Activated CD4-positive, alpha-beta T cell treated with anti-CD3 and anti-CD28 coated beads, Interleukin-2, amount 10 ng/mL, durations not matched to agents 7 days and 5 days (primary cell): ENCODE data around the gene PRKD1. TPM values are rescaled to one million over a fixed set of nuclear protein-coding genes. Genes with fewer than 3 reads are reported as not detected.
A peak's percentile ranks its signal among the peaks of the same experiment; 100 is the strongest.

Experiments
- CTCF ChIA-PET: fragments of 350-600 bp; sonication (Branson Sonifier 250); formaldehyde crosslinking; loops from one replicate; lab custom pipeline; 2021; ENCODE audit warnings: antibody characterized with exemption; lab: Charles Lee
- POLR2A ChIA-PET: fragments of 350-600 bp; sonication (Branson Sonifier 250); formaldehyde crosslinking; loops from one replicate; lab custom pipeline; 2021; ENCODE audit warnings: antibody characterized with exemption; lab: Charles Lee
- DNase-seq: peaks from one replicate; pipeline ENCODE4 v3.0.0-alpha.2; 2020
- H3K27ac Mint-ChIP-seq: one replicate; pipeline ENCODE4 v1.8.0; 2021; ENCODE audit warnings: mild to moderate bottlenecking, moderate library complexity, mixed read lengths
- H3K27me3 Mint-ChIP-seq: one replicate; pipeline ENCODE4 v1.8.0; 2021; ENCODE audit warnings: mixed read lengths
- H3K36me3 Mint-ChIP-seq: one replicate; pipeline ENCODE4 v1.8.0; 2021; ENCODE audit warnings: low read depth, mixed read lengths
- H3K4me1 Mint-ChIP-seq: one replicate; pipeline ENCODE4 v1.8.0; 2021; ENCODE audit warnings: mixed read lengths
- H3K4me3 Mint-ChIP-seq: one replicate; pipeline ENCODE4 v1.8.0; 2021; ENCODE audit warnings: mild to moderate bottlenecking, moderate library complexity, mixed read lengths
- H3K9me3 Mint-ChIP-seq: one replicate; pipeline ENCODE4 v1.8.0; 2021; ENCODE audit warnings: mixed read lengths
- total RNA-seq, 2 experiments: library from RNA; stranded (reverse); gene quantifications; one replicate each; pipeline ENCODE4 v1.2.3, GENCODE V29; 2021

The PRKD1 gene
- not detected for total RNA-seq

DNA sequence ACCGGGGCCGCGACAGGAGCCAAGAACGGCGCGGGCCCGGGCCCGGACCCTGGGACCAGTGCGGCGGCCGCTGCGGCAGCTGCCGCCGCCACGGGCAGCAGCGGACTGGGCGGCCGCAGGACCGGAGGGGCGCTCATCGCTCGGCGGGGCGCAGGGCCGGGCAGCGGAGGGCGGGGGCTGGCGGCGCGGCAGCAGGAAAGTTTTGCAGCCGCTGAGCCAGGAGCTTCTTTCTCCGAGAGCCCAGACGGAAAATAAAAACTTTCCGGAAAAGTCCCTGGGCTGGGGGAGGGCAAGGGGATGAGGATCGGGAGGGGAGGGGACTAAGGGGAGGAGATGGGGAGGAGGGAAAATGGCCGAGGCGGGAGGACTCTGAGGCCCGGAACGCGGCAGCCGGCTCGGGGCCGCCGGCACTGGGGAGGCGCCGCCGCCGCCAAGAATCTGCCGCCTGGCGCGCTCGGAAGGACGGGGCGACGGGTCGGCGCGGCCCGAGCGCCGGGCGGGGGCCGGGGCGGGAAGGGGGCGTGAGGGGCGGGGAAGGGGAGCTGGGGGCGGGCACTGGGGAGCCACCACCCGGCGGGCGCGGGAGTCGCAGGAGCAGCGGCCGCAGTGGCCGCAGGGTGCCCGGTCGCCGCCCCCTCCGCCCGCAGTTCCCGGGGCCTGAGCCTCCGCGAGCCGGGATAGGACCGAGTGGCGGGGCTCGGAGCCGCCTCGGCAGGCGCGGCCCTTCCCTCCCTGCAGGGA is at the start of gene PRKD1:
Gene PRKD1, minus strand, starts transcription at position 472 of the 741 bp plus-strand sequence.
- Mint-ChIP-seq H3K27me3 (peaks cover 28% of the 10 kb centered on the region), H3K4me3 (peak within 1 kb of the TSS; percentile 9)

DNA sequence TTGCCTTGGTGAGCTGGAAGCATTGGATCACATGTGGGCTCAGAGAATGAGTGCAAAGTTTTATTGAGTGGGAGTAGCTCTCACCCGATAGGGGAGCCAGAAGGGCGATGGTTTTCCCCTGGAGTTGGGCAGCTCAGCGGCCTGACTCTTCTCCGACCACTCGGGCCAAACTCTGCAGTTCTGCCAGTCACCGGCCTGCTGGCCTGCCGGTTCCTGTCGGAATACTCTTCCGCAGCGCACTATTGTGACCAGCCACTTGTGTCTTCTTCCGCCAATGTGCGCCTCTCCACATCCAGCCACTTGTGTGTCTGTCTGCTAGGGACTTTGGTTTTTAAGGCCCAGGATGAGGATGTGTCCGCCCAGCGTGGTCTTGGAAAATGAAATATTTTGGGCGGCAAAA is 43.5 kb upstream of the PRKD1 start:
- ChIA-PET CTCF (no interaction called here), POLR2A (no interaction called here)
- Mint-ChIP-seq H3K36me3 (no peaks in the 10 kb centered on the region), H3K27ac (no peak overlapping the region), H3K4me3 (no peak overlapping the region), H3K27me3 (no peaks in the 10 kb centered on the region), H3K4me1 (no peaks in the 10 kb centered on the region), H3K9me3 (peaks cover 8% of the 10 kb centered on the region)
- no peak for DNase-seq

More for the DNA sequence above, at the start of gene PRKD1:
- peaks cover 5% of the 10 kb centered on the region for H3K4me1 Mint-ChIP-seq
- CTCF ChIA-PET, result no interaction called here
- H3K9me3 Mint-ChIP-seq, result no peaks in the 10 kb centered on the region
- no peaks in the 10 kb centered on the region for H3K36me3 Mint-ChIP-seq
- no peak for DNase-seq
- H3K27ac Mint-ChIP-seq, result peak within 1 kb of the TSS; percentile 25
- POLR2A ChIA-PET, result no interaction called here

GRCh38 chr14:29955087-29955486 is 27.4 kb upstream of the PRKD1 start:
- ChIA-PET CTCF (no interaction called here), POLR2A (no interaction called here)
- no peak overlapping the region for H3K27ac Mint-ChIP-seq
- H3K27me3 Mint-ChIP-seq, result no peaks in the 10 kb centered on the region
- no peak for DNase-seq
- H3K9me3 Mint-ChIP-seq, result peaks cover 4% of the 10 kb centered on the region
- H3K4me1 Mint-ChIP-seq, result no peaks in the 10 kb centered on the region
- H3K4me3 Mint-ChIP-seq, result no peak overlapping the region
- no peaks in the 10 kb centered on the region for H3K36me3 Mint-ChIP-seq

DNA sequence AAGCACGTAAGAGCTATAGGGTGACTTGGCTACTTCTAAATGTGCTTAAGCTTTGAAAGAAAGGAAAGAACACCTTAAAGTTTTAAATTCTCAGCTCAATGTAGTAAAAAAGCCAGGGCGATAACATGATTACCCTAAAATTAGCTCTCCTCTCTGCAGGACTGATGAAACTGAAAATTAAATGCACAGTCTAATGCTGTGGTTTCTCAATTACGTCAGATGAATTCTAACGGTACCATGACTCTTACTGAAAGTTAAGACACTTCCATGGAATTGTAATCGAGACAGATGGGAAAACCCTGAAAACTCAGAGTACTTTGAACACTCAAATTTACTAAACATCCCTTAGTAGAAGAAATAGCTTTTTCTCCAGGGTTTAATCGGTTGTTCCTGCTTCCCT is 25.9 kb upstream of the PRKD1 start:
- Mint-ChIP-seq H3K4me3 (no peak overlapping the region), H3K4me1 (no peaks in the 10 kb centered on the region), H3K36me3 (no peaks in the 10 kb centered on the region), H3K27me3 (no peaks in the 10 kb centered on the region), H3K27ac (no peak overlapping the region), H3K9me3 (peaks cover 4% of the 10 kb centered on the region)
- DNase-seq, result no peak
- CTCF ChIA-PET, result no interaction called here
- POLR2A ChIA-PET, result no interaction called here

DNA sequence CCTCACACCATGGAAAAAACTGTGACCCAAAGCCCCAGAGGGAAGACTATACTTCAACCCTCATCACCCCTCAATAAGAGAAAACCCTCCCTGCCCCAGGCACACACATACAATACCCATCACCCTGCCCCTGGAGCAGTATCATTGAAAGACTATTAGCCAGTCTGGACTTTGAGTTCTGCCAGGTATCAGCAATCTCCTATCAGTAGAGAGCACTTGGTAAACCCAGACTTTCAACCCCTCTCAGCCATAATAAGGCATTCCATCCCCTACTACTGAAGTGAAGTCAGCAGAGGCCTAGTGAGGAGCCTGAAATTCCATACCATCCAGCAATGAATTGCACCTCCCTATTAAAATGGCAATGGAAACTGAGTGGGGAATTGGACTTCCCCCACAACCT is 16.4 kb upstream of the PRKD1 start:
- ChIA-PET POLR2A (no interaction called here), CTCF (no interaction called here)
- H3K27me3 Mint-ChIP-seq, result no peaks in the 10 kb centered on the region
- no peak overlapping the region for H3K27ac Mint-ChIP-seq
- H3K4me1 Mint-ChIP-seq, result no peaks in the 10 kb centered on the region
- H3K4me3 Mint-ChIP-seq, result no peak overlapping the region
- H3K9me3 Mint-ChIP-seq, result peaks cover 18% of the 10 kb centered on the region
- no peak for DNase-seq
- H3K36me3 Mint-ChIP-seq, result no peaks in the 10 kb centered on the region

DNA sequence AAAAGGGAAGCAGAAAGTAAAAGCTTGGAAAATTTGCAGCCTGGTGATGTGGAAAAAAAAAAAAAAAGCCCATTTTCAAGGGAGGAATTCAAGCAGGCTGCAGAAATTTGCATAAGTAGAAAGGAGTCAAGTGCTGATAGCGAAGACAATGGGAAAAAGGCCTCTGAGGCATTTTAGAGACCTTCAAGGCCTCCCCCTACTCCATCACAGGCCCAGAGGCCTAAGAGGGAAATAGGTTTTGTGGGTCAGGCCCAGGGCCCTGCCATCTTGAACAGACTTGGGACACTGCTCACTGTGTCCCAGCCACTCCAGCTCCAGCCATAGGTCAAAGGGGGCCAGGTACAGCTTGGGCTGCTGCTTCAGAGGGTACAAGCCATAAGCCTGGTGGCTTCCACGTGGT is 13.8 kb upstream of the PRKD1 start:
- POLR2A ChIA-PET, result no interaction called here
- CTCF ChIA-PET, result no interaction called here
- H3K36me3 Mint-ChIP-seq, result no peaks in the 10 kb centered on the region
- H3K27me3 Mint-ChIP-seq, result no peaks in the 10 kb centered on the region
- DNase-seq, result no peak
- no peak overlapping the region for H3K27ac Mint-ChIP-seq
- H3K4me1 Mint-ChIP-seq, result no peaks in the 10 kb centered on the region
- H3K9me3 Mint-ChIP-seq, result peaks cover 13% of the 10 kb centered on the region
- no peak overlapping the region for H3K4me3 Mint-ChIP-seq

DNA sequence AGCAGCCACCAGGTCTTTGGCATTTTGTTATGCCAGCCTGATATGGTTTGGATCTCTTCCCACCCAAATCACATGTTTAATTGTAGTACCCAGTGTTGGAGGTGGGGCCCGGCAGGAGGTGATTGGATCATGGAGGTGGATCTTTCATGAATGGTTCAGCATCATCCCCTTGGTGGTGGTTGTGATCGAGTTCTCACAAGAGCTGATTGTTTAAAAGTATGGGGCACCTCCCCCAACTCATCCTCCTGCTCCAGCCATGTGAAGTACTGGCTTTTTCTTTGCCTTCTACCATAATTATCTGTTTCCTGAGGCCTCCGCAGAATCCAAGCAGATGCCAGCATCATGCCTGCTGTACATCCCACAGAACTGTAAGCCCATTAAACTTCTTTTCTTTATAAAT is 12.8 kb upstream of the PRKD1 start:
- Mint-ChIP-seq H3K4me3 (no peak overlapping the region), H3K4me1 (no peaks in the 10 kb centered on the region), H3K27ac (no peak overlapping the region), H3K36me3 (no peaks in the 10 kb centered on the region), H3K9me3 (peaks cover 10% of the 10 kb centered on the region), H3K27me3 (no peaks in the 10 kb centered on the region)
- ChIA-PET CTCF (no interaction called here), POLR2A (no interaction called here)
- no peak for DNase-seq

DNA sequence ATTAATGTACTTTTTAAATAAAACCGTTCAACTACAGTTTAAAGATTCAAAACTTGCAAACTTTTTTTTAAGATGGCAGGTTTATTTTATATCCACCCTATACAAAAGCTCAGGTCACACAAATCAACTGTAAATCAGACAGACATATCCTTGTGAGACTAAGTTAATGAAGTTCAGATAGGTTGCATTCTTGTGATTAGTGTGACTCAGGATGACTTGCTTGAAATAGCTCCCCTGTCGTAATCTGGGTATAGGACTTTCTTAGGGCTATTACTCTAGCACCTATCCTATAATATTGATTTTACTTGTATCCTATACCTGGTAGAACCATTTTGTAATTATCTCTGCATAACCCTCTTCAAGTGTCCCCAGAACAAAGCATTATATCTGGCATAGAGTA is 9.5 kb upstream of the PRKD1 start:
- DNase-seq, result no peak
- ChIA-PET CTCF (no interaction called here), POLR2A (no interaction called here)
- Mint-ChIP-seq H3K27ac (no peak overlapping the region), H3K4me1 (no peaks in the 10 kb centered on the region), H3K36me3 (no peaks in the 10 kb centered on the region), H3K4me3 (no peak overlapping the region), H3K9me3 (peaks cover 2% of the 10 kb centered on the region), H3K27me3 (no peaks in the 10 kb centered on the region)

GRCh38 chr14:29930283-29930682 is 2.6 kb upstream of the PRKD1 start:
- POLR2A ChIA-PET, result no interaction called here
- Mint-ChIP-seq H3K36me3 (no peaks in the 10 kb centered on the region), H3K4me1 (peaks cover 5% of the 10 kb centered on the region), H3K27me3 (peaks cover 28% of the 10 kb centered on the region), H3K4me3 (no peak overlapping the region), H3K27ac (no peak overlapping the region), H3K9me3 (no peaks in the 10 kb centered on the region)
- CTCF ChIA-PET, result no interaction called here
- no peak for DNase-seq

GRCh38 chr14:29928117-29928640 is 532 bp upstream of the PRKD1 start:
- no peak overlapping the region for H3K4me3 Mint-ChIP-seq
- H3K27me3 Mint-ChIP-seq, result peaks cover 28% of the 10 kb centered on the region
- H3K4me1 Mint-ChIP-seq, result peaks cover 5% of the 10 kb centered on the region
- H3K27ac Mint-ChIP-seq, result no peak overlapping the region
- no peaks in the 10 kb centered on the region for H3K9me3 Mint-ChIP-seq
- CTCF ChIA-PET, result no interaction called here
- POLR2A ChIA-PET, result no interaction called here
- DNase-seq, result no peak
- H3K36me3 Mint-ChIP-seq, result no peaks in the 10 kb centered on the region

GRCh38 chr14:29926701-29927375 is 809 bp downstream of the PRKD1 start:
- peaks cover 28% of the 10 kb centered on the region for H3K27me3 Mint-ChIP-seq
- peak overlapping the region; percentile 9 for H3K4me3 Mint-ChIP-seq
- no peak for DNase-seq
- no peaks in the 10 kb centered on the region for H3K9me3 Mint-ChIP-seq
- H3K4me1 Mint-ChIP-seq, result peaks cover 5% of the 10 kb centered on the region
- POLR2A ChIA-PET, result no interaction called here
- CTCF ChIA-PET, result no interaction called here
- no peaks in the 10 kb centered on the region for H3K36me3 Mint-ChIP-seq
- peak overlapping the region; percentile 25 for H3K27ac Mint-ChIP-seq

GRCh38 chr14:29926228-29926627 is 1.4 kb downstream of the PRKD1 start:
- Mint-ChIP-seq H3K36me3 (no peaks in the 10 kb centered on the region), H3K27me3 (peaks cover 28% of the 10 kb centered on the region), H3K27ac (no peak overlapping the region), H3K9me3 (no peaks in the 10 kb centered on the region), H3K4me1 (peaks cover 5% of the 10 kb centered on the region), H3K4me3 (no peak overlapping the region)
- ChIA-PET CTCF (no interaction called here), POLR2A (no interaction called here)
- no peak for DNase-seq

DNA sequence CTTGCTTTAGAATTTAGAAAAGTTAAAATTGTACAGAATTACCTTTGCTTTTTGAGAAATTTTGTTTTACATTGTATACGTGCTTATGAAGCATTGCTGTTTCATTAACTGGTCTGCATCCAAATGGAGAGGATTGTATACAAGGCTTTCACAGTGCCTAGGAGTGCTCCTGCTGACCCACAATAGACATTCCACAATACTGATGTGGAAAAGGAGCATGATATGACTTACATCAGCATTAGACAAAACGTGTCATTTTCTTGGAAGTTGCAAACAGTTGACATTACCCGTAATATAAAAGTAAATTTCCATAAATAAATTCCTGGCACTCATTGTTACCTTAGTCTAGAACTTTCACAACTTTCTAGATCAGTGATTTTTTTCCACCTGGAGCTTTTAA is 1.9 kb downstream of the PRKD1 start:
- POLR2A ChIA-PET, result no interaction called here
- CTCF ChIA-PET, result no interaction called here
- Mint-ChIP-seq H3K27ac (no peak overlapping the region), H3K4me1 (peaks cover 5% of the 10 kb centered on the region), H3K27me3 (peaks cover 28% of the 10 kb centered on the region), H3K36me3 (no peaks in the 10 kb centered on the region), H3K4me3 (no peak overlapping the region), H3K9me3 (no peaks in the 10 kb centered on the region)
- DNase-seq, result no peak
